H1 (cell line): Measurements from ENCODE around the gene SH3RF2. TPM values are rescaled to one million over a fixed set of nuclear protein-coding genes. Genes with fewer than 3 reads are reported as not detected.

Experiments
- ATF3 ChIP-seq: IDR thresholded peaks from 2 replicates; pipeline ENCODE4 v1.6.1; 2011; ENCODE audit warnings: low read depth, mild to moderate bottlenecking, low read length; ENCODE audit not compliant: insufficient read depth
- BRCA1 ChIP-seq: IDR thresholded peaks from 2 replicates; pipeline ENCODE4 v1.6.1; 2012; ENCODE audit warnings: low read depth, low read length, improper control_type of control experiment
- CBX5 ChIP-seq: fragments of 300-800, 300-1000 bp; sonication (generic); IDR thresholded peaks from 2 replicates; pipeline ENCODE4 v1.7.1; 2016; ENCODE audit warnings: antibody characterized with exemption, low read length, low read depth
- CTCF ChIP-seq, 3 experiments: IDR thresholded peaks; 1 replicate in 2 of 3; 2 replicates in 1 of 3; pipeline versions ENCODE4 v1.5.1 to v1.6.1; 2011; ENCODE audit warnings: low read length in 3 of 3, mild to moderate bottlenecking in 3 of 3, inconsistent platforms in 2 of 3, low read depth in 1 of 3, moderate library complexity in 1 of 3; ENCODE audit not compliant: insufficient read depth in 1 of 3; ENCODE audit errors: control extremely low read depth in 1 of 3
- EP300 ChIP-seq, 2 experiments: IDR thresholded peaks; 1 replicate in 1 of 2; 2 replicates in 1 of 2; pipeline ENCODE4 v1.6.1; 2011 to 2012; ENCODE audit warnings: low read depth in 2 of 2, low read length in 2 of 2, mild to moderate bottlenecking in 2 of 2, borderline replicate concordance in 1 of 2, inconsistent platforms in 1 of 2, moderate library complexity in 1 of 2
- JUN ChIP-seq: IDR thresholded peaks from 2 replicates; pipeline ENCODE4 v1.6.1; 2011; ENCODE audit warnings: low read depth, mild to moderate bottlenecking, improper control_type of control experiment, low read length
- JUND ChIP-seq: IDR thresholded peaks from 2 replicates; pipeline ENCODE4 v1.6.1; 2011; ENCODE audit warnings: mild to moderate bottlenecking, improper control_type of control experiment, low read length
- POLR2A ChIP-seq, 2 experiments: IDR thresholded peaks; 1 replicate in 1 of 2; 2 replicates in 1 of 2; pipeline ENCODE4 v1.6.1; 2011; ENCODE audit warnings: low read depth in 2 of 2, low read length in 2 of 2, mild to moderate bottlenecking in 2 of 2; ENCODE audit errors: control extremely low read depth in 1 of 2
- RBBP5 ChIP-seq: IDR thresholded peaks from 2 replicates; pipeline ENCODE4 v1.7.1; 2012; ENCODE audit warnings: low read depth, mild to moderate bottlenecking, inconsistent platforms, low read length, moderate library complexity, borderline replicate concordance
- RXRA ChIP-seq: IDR thresholded peaks from 2 replicates; pipeline ENCODE4 v1.6.1; 2011; ENCODE audit warnings: low read depth, mild to moderate bottlenecking, low read length, moderate library complexity; ENCODE audit not compliant: insufficient read depth
- SIN3A ChIP-seq, 2 experiments: IDR thresholded peaks in 1 of 2; conservative IDR thresholded peaks in 1 of 2; 2 replicates each; pipeline ENCODE4 v1.6.1; 2011 to 2012; ENCODE audit warnings: low read length in 2 of 2, improper control_type of control experiment in 1 of 2, low read depth in 1 of 2, mild to moderate bottlenecking in 1 of 2
- SIRT6 ChIP-seq: IDR thresholded peaks from one replicate; pipeline ENCODE4 v1.7.1; 2012; ENCODE audit warnings: low read length, inconsistent platforms
- SIX5 ChIP-seq: IDR thresholded peaks from 2 replicates; pipeline ENCODE4 v1.6.1; 2011; ENCODE audit warnings: mild to moderate bottlenecking, low read depth, low read length
- SP2 ChIP-seq: IDR thresholded peaks from 2 replicates; pipeline ENCODE4 v1.6.1; 2012; ENCODE audit warnings: mild to moderate bottlenecking, low read length, inconsistent platforms
- SP4 ChIP-seq: IDR thresholded peaks from 2 replicates; pipeline ENCODE4 v1.6.1; 2012; ENCODE audit warnings: low read length, inconsistent platforms
- SRF ChIP-seq: IDR thresholded peaks from 2 replicates; pipeline ENCODE4 v1.6.1; 2011; ENCODE audit warnings: mild to moderate bottlenecking, low read depth, low read length, moderate library complexity
- USF2 ChIP-seq: IDR thresholded peaks from 2 replicates; pipeline ENCODE4 v1.6.1; 2011; ENCODE audit warnings: low read length, improper control_type of control experiment
- polyA plus RNA-seq, 7 experiments: library from polyadenylated mRNA; depleted of rRNA in 3 of 7; stranded (reverse) in 5 of 7; unstranded in 2 of 7; fragments of >200 nt in 5 of 7; fragments of 200-250 nt in 2 of 7; gene quantifications; 1 replicate in 5 of 7; 2 replicates in 1 of 7; 4 replicates in 1 of 7; pipeline versions ENCODE4 v1.2.1 to v1.2.3, GENCODE V29; 2011 to 2013; ENCODE audit warnings: missing spikeins in 2 of 7, mixed read lengths in 2 of 7
- total RNA-seq: library from RNA; stranded (reverse); fragmentation: NEBNext Ultra II Directional; extraction: Animal tissue kit (Norgen Biotek cat#: 25700); gene quantifications from 2 replicates; pipeline ENCODE4 v1.2.1, GENCODE V29; 2021

The SH3RF2 gene
- total and polyA plus RNA-seq, 2 of the 8 experiments (the other 6 are each of a cell fraction or from before 2014, with no cell fraction given) = 0.80 to 0.95 TPM

GRCh38 chr5:146026307-146027010 lies 90.1 kb downstream of the SH3RF2 start (continued):
- TF ChIP-seq EP300 (IDR thresholded peaks at IDR 0.05; ENCODE audit: borderline replicate concordance in 1 of 2, low read depth in 2 of 2, low read length in 2 of 2) (0 out of 3 replicates have a peak, but pooled peaks of 1 of the 2 experiments have one; percentile 9), CTCF (IDR thresholded peaks at IDR 0.05; ENCODE audit: control extremely low read depth in 1 of 3, insufficient read depth in 1 of 3, low read depth in 1 of 3, low read length in 3 of 3) (no peak), USF2 (no peak), SIX5 (no peak), BRCA1 (no peak), JUND (no peak), SP4 (no peak), SIRT6 (no peak), SIN3A (conservative IDR thresholded peaks at IDR 0.05 in 1 of 2, IDR thresholded peaks at IDR 0.05 in 1 of 2; ENCODE audit: low read depth in 1 of 2, low read length in 2 of 2) (no peak), RBBP5 (no peak), SRF (no peak), ATF3 (no peak), CBX5 (no peak), SP2 (no peak), JUN (no peak), RXRA (no peak), POLR2A (IDR thresholded peaks at IDR 0.05; ENCODE audit: control extremely low read depth in 1 of 2, low read depth in 2 of 2, low read length in 2 of 2) (no peak)
